ENCODE measurements around the gene TRAF3IP1.
"Not testable (repeated sequence)": the region's sequence is repeated elsewhere in the genome, so short reads cannot be mapped to it uniquely, and the experiment has no call there.

TRAF3IP1 gene

DNA sequence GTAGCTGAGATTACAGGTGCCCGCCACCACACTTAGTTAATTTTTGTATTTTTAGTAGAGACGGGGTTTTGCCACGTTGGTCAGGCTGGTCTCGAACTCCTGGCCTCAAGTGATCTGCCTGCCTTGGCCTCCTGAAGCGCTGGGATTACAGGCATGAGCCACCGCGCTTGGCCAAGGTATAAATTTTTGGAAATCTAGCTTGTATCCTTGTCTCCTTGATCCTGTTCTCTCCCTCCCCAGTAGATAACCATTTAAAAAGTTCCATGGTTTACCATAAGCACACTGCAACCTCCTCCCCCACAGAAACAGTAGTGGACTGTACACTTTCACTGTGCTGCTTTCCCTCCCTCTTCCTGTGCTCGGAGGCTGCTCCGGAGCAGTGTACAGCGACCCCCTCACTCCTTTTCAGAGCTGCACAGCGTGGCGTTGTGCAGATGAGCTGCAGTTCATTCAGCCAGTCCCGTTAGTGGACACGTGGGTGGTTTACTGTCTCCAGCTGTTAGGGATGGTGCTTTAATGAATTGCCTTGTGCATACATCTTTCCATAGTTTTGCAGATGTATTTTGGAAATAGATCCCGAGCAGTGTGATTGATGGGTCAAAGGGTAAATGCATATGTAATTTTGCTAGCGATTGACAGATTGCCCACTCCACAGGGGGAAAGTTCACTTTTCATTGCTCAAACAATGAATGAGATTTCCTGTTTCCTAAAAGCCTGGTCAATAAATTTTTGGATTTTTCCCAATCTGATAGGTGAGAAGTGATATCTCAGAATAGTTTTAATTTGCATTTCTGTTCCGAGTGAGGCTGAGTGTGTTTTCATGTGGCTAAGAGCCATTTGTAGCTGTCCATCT lies 121.2 kb downstream of the TRAF3IP1 start:
- TF ChIP-seq, protein P1, sequence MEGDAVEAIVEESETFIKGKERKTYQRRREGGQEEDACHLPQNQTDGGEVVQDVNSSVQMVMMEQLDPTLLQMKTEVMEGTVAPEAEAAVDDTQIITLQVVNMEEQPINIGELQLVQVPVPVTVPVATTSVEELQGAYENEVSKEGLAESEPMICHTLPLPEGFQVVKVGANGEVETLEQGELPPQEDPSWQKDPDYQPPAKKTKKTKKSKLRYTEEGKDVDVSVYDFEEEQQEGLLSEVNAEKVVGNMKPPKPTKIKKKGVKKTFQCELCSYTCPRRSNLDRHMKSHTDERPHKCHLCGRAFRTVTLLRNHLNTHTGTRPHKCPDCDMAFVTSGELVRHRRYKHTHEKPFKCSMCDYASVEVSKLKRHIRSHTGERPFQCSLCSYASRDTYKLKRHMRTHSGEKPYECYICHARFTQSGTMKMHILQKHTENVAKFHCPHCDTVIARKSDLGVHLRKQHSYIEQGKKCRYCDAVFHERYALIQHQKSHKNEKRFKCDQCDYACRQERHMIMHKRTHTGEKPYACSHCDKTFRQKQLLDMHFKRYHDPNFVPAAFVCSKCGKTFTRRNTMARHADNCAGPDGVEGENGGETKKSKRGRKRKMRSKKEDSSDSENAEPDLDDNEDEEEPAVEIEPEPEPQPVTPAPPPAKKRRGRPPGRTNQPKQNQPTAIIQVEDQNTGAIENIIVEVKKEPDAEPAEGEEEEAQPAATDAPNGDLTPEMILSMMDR (IDR thresholded peaks at IDR 0.05; ENCODE audit: low read depth, low read length, poor library complexity, severe bottlenecking) = no peak
- TF ChIP-seq EZH2phosphoT487 (IDR thresholded peaks at IDR 0.05; ENCODE audit: borderline replicate concordance, low read length) = no peak

DNA sequence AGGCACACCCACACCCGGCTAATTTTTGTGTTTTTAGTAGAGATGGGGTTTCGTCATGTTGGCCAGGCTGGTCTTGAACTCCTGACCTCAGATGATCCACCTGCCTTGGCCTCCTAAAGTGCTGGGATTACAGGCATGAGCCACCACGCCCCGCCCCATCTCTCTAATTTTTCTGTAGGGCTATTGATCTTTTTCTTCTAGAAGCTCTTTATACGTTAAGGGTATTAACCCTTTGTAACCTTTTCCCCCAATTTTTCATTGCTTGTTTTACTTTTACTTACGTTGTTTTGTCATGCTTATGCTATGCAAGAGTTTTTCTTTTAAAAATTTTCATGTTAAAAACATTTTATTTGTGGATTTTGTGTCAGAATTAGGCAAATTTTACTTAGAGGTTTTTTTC lies 121.9 kb downstream of the TRAF3IP1 start:
- H3K9me3 ChIP-seq (ENCODE audit: control insufficient read depth, insufficient read depth, low read length); H3K4me3 ChIP-seq (ENCODE audit: low read length); H3K27me3 ChIP-seq (ENCODE audit: control insufficient read depth, low read length); H3K27ac ChIP-seq (ENCODE audit: low read depth, low read length); H3K4me1 ChIP-seq (ENCODE audit: control insufficient read depth, low read length); H3K9me2 ChIP-seq (replicated peaks; ENCODE audit: control insufficient read depth, low read length); H4K20me1 ChIP-seq (ENCODE audit: control insufficient read depth, insufficient read depth, low read depth, low read length); H3K4me2 ChIP-seq (ENCODE audit: low read length); H3F3A ChIP-seq (ENCODE audit: control insufficient read depth, insufficient read depth): not testable (repeated sequence)
- Histone ChIP-seq H3K79me2 (ENCODE audit: control insufficient read depth, low read length) (peaks cover 66% of the 10 kb centered on the region), H3K36me3 (ENCODE audit: control insufficient read depth, low read length) (peaks cover 81% of the 10 kb centered on the region)

More for the DNA sequence above, 121.2 kb downstream of the TRAF3IP1 start:
- Histone ChIP-seq H3F3A (ENCODE audit: control insufficient read depth, insufficient read depth) (no peaks in the 10 kb centered on the region), H3K36me3 (ENCODE audit: control insufficient read depth, low read length) (peaks cover 75% of the 10 kb centered on the region), H3K4me3 (ENCODE audit: low read length) (no peak overlapping the region), H4K20me1 (ENCODE audit: control insufficient read depth, insufficient read depth, low read depth, low read length) (no peaks in the 10 kb centered on the region), H3K9me2 (replicated peaks; ENCODE audit: control insufficient read depth, low read length) (no peaks in the 10 kb centered on the region), H3K4me2 (ENCODE audit: low read length) (no peak overlapping the region), H3K27me3 (ENCODE audit: control insufficient read depth, low read length) (no peaks in the 10 kb centered on the region), H3K9me3 (ENCODE audit: control insufficient read depth, insufficient read depth, low read length) (no peaks in the 10 kb centered on the region), H3K79me2 (ENCODE audit: control insufficient read depth, low read length) (peaks cover 68% of the 10 kb centered on the region), H3K4me1 (ENCODE audit: control insufficient read depth, low read length) (no peaks in the 10 kb centered on the region), H3K27ac (ENCODE audit: low read depth, low read length) (no peak overlapping the region)

DNA sequence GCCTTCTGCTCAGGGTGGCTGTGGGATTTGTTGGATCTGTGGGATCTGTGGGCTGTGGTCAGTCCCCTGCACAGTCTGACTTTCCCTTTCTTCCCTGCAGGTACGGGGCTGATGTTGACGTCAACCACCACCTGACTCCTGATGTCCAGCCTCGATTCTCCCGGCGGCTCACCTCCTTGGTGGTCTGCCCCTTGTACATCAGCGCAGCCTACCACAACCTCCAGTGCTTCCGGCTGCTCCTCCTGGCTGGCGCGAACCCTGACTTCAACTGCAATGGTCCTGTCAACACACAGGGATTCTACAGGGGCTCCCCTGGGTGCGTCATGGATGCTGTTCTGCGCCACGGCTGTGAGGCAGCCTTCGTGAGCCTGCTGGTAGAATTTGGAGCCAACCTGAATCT lies 123.9 kb downstream of the TRAF3IP1 start:
- TF ChIP-seq, protein P1 (IDR thresholded peaks at IDR 0.05; ENCODE audit: low read depth, low read length, poor library complexity, severe bottlenecking) = no peak
- no peak for TF ChIP-seq EZH2phosphoT487 (IDR thresholded peaks at IDR 0.05; ENCODE audit: borderline replicate concordance, low read length)
- no peaks in the 10 kb centered on the region for H3K27me3 ChIP-seq (ENCODE audit: control insufficient read depth, low read length)
- no peaks in the 10 kb centered on the region for H3K9me3 ChIP-seq (ENCODE audit: control insufficient read depth, insufficient read depth, low read length)
- H3K4me3 ChIP-seq (ENCODE audit: low read length) = no peak overlapping the region
- peaks cover 60% of the 10 kb centered on the region for H3K79me2 ChIP-seq (ENCODE audit: control insufficient read depth, low read length)
- no peaks in the 10 kb centered on the region for H3F3A ChIP-seq (ENCODE audit: control insufficient read depth, insufficient read depth)
- H3K4me1 ChIP-seq (ENCODE audit: control insufficient read depth, low read length) = no peaks in the 10 kb centered on the region
- H3K36me3 ChIP-seq (ENCODE audit: control insufficient read depth, low read length) = peaks cover 87% of the 10 kb centered on the region
- no peaks in the 10 kb centered on the region for H3K9me2 ChIP-seq (replicated peaks; ENCODE audit: control insufficient read depth, low read length)
- H3K27ac ChIP-seq (ENCODE audit: low read depth, low read length) = no peak overlapping the region
- H4K20me1 ChIP-seq (ENCODE audit: control insufficient read depth, insufficient read depth, low read depth, low read length) = no peaks in the 10 kb centered on the region
- no peak overlapping the region for H3K4me2 ChIP-seq (ENCODE audit: low read length)

DNA sequence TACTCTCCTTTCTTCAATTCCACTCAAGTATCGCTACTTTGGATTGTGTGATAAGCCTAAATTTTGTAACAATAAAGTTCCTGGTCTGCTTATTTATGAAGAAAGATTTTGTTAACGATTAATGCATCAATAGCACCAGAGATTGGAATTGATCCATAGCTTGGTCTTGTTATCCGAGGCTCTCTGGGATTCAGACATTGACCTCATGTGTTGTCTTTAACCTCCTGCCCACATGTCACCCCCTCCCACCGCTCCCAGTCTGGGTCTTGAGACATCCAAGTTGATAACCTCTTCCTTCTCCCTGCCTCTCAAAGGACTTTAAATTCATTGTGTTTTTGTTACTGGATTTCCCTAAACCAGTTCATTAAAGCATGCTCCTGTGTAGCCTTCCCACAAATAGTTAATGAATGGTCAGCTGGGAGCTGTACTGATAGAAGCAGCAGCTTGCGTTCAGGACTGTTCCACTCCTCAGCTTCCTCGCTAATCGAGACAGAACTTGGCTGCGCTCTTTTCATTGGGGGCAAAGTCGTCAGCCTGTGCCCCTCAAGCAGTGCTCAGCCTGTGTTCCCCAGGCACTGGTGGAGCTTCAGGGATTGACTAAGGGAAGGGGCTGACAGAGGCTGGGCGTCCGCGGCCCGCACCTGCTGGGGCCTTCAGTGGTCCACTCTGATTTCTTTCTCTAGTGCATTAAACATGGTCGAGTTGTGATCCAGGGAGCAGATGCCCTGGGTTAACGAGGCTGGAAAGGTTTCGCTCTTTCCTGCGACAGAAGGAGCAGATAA lies 125.3 kb downstream of the TRAF3IP1 start:
- peaks cover 46% of the 10 kb centered on the region for H3K79me2 ChIP-seq (ENCODE audit: control insufficient read depth, low read length)
- no peaks in the 10 kb centered on the region for H3K4me1 ChIP-seq (ENCODE audit: control insufficient read depth, low read length)
- H3K9me3 ChIP-seq (ENCODE audit: control insufficient read depth, insufficient read depth, low read length) = no peaks in the 10 kb centered on the region
- peaks cover 89% of the 10 kb centered on the region for H3K36me3 ChIP-seq (ENCODE audit: control insufficient read depth, low read length)
- H3K27ac ChIP-seq (ENCODE audit: low read depth, low read length) = no peak overlapping the region
- no peaks in the 10 kb centered on the region for H3K9me2 ChIP-seq (replicated peaks; ENCODE audit: control insufficient read depth, low read length)
- TF ChIP-seq, protein P1 (IDR thresholded peaks at IDR 0.05; ENCODE audit: low read depth, low read length, poor library complexity, severe bottlenecking) = no peak
- TF ChIP-seq EZH2phosphoT487 (IDR thresholded peaks at IDR 0.05; ENCODE audit: borderline replicate concordance, low read length) = no peak
- no peak overlapping the region for H3K4me2 ChIP-seq (ENCODE audit: low read length)
- no peaks in the 10 kb centered on the region for H3K27me3 ChIP-seq (ENCODE audit: control insufficient read depth, low read length)
- H3F3A ChIP-seq (ENCODE audit: control insufficient read depth, insufficient read depth) = no peaks in the 10 kb centered on the region
- H3K4me3 ChIP-seq (ENCODE audit: low read length) = no peak overlapping the region
- no peaks in the 10 kb centered on the region for H4K20me1 ChIP-seq (ENCODE audit: control insufficient read depth, insufficient read depth, low read depth, low read length)
